ENCODE data around the gene CREM. TPM values are rescaled to one million over a fixed set of nuclear protein-coding genes. Genes with fewer than 3 reads are reported as not detected.

Gene CREM
- total RNA-seq, 2 donors from 2014 or later, result 10.9 to 24.8 TPM

DNA sequence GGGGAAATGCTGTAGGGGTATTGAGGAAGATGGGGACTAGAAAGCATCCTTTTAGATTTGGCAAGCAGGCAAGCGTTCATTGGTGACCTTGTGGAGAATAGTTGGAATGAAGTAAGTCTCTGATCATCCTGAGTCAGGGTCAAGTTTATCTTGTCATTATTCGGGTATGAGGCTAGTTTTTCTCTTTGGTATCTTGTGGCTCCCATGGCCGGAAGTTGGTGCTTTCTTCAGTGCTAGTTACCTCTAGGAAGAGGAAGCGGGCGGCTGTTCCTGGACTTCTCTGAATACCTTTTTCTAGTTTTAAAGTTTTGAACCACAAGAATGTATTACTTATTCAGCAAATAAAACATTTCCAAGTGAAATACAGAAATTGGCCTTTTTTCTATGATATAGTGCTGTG, 9.2 kb downstream of the CREM start:
- H3K4me1 ChIP-seq, result peaks cover 2% of the 10 kb centered on the region
- H3K9me3 ChIP-seq, result no peaks in the 10 kb centered on the region
- H3K36me3 ChIP-seq, result no peaks in the 10 kb centered on the region
- no peaks in the 10 kb centered on the region for H3K27me3 ChIP-seq
- intact Hi-C loops (cut with DNase I), result no loop called here
- no peak overlapping the region for H3K4me3 ChIP-seq
- no peak overlapping the region for H3K27ac ChIP-seq
- TF ChIP-seq CTCF (IDR thresholded peaks at IDR 0.05), result no peak
- no peak for DNase-seq
- no peak overlapping the region for H3K9ac ChIP-seq (ENCODE audit: low read depth in 2 of 2, low read length in 2 of 2)

DNA sequence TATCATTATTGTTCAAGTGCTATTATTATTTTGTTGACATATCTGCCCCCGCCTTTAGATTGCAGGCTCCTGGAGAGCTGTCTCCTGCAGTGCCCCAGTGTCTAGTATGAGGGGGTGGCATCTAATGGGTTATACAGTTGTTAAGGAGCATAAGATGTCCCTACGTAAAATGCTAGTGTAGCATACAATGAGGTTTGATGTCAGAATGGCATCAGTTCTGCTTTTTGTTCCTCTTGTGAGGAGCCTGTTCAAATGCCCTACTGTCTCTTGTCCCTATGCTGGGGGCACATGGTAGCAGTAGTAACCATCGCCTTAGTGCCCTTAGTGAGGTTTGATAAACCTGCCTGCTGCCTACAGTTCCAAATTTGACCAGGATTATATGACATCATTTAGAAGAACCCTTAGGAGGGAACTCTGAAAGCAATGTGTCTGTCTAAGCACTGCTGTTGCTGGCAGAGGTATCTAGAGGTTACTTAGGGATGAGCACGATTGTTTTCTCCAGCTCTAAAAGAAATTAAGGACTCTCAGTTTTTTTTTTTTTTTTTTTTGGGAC, 9.7 kb downstream of the CREM start:
- Histone ChIP-seq H3K27ac (no peak overlapping the region), H3K36me3 (no peaks in the 10 kb centered on the region), H3K4me3 (no peak overlapping the region), H3K27me3 (no peaks in the 10 kb centered on the region), H3K9me3 (no peaks in the 10 kb centered on the region), H3K9ac (ENCODE audit: low read depth in 2 of 2, low read length in 2 of 2) (no peak overlapping the region), H3K4me1 (no peaks in the 10 kb centered on the region)
- no peak for TF ChIP-seq CTCF (IDR thresholded peaks at IDR 0.05)
- intact Hi-C loops (cut with DNase I), result no loop called here
- DNase-seq, result no peak

DNA sequence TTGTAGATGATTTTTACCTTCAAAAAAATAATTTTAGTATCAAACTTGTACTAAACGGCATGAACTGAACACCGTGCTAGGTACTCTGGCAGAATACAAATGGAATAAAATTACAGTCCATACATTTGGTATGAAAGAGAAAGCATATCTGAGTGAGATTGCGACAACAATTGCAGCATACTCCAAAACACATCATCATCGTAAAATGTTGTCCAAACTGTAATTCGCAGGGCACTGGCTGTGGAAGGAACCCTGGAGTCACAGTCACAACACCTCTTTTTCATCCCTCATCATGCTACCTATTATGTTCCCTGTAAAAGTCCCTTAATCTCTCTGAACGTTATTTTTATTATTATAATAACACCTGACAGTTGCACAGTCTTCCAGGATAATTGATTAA, 13.5 kb downstream of the CREM start:
- no peaks in the 10 kb centered on the region for H3K4me1 ChIP-seq
- no peak for DNase-seq
- H3K9me3 ChIP-seq, result no peaks in the 10 kb centered on the region
- no peak for TF ChIP-seq CTCF (IDR thresholded peaks at IDR 0.05)
- no peaks in the 10 kb centered on the region for H3K27me3 ChIP-seq
- H3K36me3 ChIP-seq, result no peaks in the 10 kb centered on the region
- intact Hi-C loops (cut with DNase I), result no loop called here
- no peak overlapping the region for H3K4me3 ChIP-seq
- no peak overlapping the region for H3K27ac ChIP-seq
- no peak overlapping the region for H3K9ac ChIP-seq (ENCODE audit: low read depth in 2 of 2, low read length in 2 of 2)

- DNase-seq, result no peak
- no peak overlapping the region for H3K9ac ChIP-seq (ENCODE audit: low read depth in 2 of 2, low read length in 2 of 2)
- no peak for TF ChIP-seq CTCF (IDR thresholded peaks at IDR 0.05)
- no peaks in the 10 kb centered on the region for H3K36me3 ChIP-seq
- no peak overlapping the region for H3K27ac ChIP-seq
- no peaks in the 10 kb centered on the region for H3K27me3 ChIP-seq
- H3K4me1 ChIP-seq, result no peaks in the 10 kb centered on the region
- no peaks in the 10 kb centered on the region for H3K9me3 ChIP-seq
- intact Hi-C loops (cut with DNase I), result no loop called here
- no peak overlapping the region for H3K4me3 ChIP-seq
Observed at GRCh38 chr10:35140727-35141126, 14.1 kb downstream of the CREM start.

GRCh38 chr10:35150308-35150707, 23.7 kb downstream of the CREM start:
- Histone ChIP-seq H3K9me3 (no peaks in the 10 kb centered on the region), H3K27me3 (no peaks in the 10 kb centered on the region), H3K27ac (no peak overlapping the region), H3K36me3 (no peaks in the 10 kb centered on the region), H3K9ac (ENCODE audit: low read depth in 2 of 2, low read length in 2 of 2) (no peak overlapping the region), H3K4me3 (no peak overlapping the region), H3K4me1 (no peaks in the 10 kb centered on the region)
- TF ChIP-seq CTCF (IDR thresholded peaks at IDR 0.05), result no peak
- intact Hi-C loops (cut with DNase I), result no loop called here
- DNase-seq, result no peak

Measured in colonic mucosa (tissue), 4 donors.